GM06990 (cell line): ENCODE results near the gene STPG3.

Experiments used
- DNase-seq: peaks from one replicate; pipeline ENCODE4 v3.0.0-alpha.2; 2011; ENCODE audit not compliant: insufficient read length; ENCODE audit errors: extremely low read depth
- H3K27me3 ChIP-seq: replicated peaks from 2 replicates; pipeline ENCODE4 v1.6.0; 2011; ENCODE audit warnings: low read length; ENCODE audit not compliant: control insufficient read depth, insufficient read depth
- H3K36me3 ChIP-seq: 2 replicates; pipeline ENCODE4 v1.5.1; 2011; ENCODE audit warnings: low read length; ENCODE audit not compliant: control insufficient read depth, insufficient read depth
- H3K4me3 ChIP-seq: replicated peaks from 2 replicates; pipeline ENCODE4 v1.5.1; 2011; ENCODE audit warnings: low read depth, mild to moderate bottlenecking, control low read depth, low read length
- CTCF ChIP-seq: IDR thresholded peaks from 2 replicates; pipeline ENCODE4 v1.5.1; 2011; ENCODE audit warnings: low read length, control low read depth, mild to moderate bottlenecking, inconsistent platforms; ENCODE audit not compliant: insufficient read depth, poor library complexity, severe bottlenecking

STPG3 gene

DNA sequence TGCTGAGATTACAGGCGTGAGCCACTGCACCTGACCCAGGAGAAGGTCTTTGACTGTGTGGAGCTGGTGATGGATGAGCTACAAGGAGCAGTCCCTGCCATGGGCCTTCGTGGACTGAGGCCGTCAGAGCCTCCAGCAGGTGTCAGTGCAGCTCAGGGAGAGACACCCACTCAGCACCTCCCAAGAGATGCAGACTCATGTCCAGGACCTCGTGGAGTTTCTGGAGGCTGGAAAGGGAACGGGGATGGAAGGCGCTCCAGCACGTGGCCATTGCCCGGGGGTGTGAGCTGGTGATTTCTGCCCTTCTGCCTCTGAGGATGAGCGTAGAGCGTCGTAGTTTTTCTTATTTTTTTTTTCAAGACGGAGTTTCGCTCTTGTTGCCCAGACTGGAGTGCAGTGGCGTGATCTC lies 35.9 kb downstream of the STPG3 start:
- Histone ChIP-seq H3K27me3 (no peaks in the 10 kb centered on the region), H3K36me3 (no peaks in the 10 kb centered on the region; the same call in 1 of the 2 replicates), H3K4me3 (no peak overlapping the region)
- TF ChIP-seq CTCF, result peak; percentile 60
- peak; percentile 74 for DNase-seq

- no peak for DNase-seq
- H3K4me3 ChIP-seq, result no peak overlapping the region
- H3K27me3 ChIP-seq, result no peaks in the 10 kb centered on the region; the same call in 1 of the 2 replicates
- H3K36me3 ChIP-seq, result no peaks in the 10 kb centered on the region
- TF ChIP-seq CTCF, result no peak
Measured at GRCh38 chr9:137293094-137293481, 42.0 kb downstream of the STPG3 start.

DNA sequence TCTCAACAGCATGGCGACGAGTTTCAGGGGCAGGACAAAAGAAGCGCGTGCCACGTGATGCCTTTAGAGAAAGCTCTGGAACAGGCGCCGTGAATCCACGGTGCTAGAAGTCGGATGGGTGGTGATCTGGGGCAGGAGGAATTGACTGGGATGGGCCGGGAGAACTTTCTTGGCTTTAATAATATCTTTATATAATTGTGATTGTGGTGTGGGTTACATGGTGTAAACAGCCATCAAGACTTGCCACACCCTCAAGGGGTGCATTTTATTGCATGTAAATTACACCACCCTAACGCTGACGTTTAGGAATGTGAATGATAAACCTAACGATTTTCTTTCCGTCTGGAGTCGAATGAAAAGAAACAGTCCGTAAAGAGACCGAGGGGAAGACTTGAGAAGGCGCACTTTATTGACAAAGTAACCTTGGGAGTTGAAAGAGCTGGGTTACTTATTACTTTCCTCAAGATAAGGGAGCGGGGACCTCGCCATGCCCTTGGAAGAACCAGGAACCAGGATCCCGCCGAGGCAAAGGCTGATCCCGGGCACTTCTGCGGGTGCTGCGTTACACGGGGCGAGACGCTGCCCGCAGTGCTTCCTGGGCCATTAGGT lies 42.5 kb downstream of the STPG3 start:
- Histone ChIP-seq H3K4me3 (no peak overlapping the region), H3K27me3 (no peaks in the 10 kb centered on the region; the same call in 1 of the 2 replicates), H3K36me3 (no peaks in the 10 kb centered on the region)
- TF ChIP-seq CTCF, result no peak
- no peak for DNase-seq

DNA sequence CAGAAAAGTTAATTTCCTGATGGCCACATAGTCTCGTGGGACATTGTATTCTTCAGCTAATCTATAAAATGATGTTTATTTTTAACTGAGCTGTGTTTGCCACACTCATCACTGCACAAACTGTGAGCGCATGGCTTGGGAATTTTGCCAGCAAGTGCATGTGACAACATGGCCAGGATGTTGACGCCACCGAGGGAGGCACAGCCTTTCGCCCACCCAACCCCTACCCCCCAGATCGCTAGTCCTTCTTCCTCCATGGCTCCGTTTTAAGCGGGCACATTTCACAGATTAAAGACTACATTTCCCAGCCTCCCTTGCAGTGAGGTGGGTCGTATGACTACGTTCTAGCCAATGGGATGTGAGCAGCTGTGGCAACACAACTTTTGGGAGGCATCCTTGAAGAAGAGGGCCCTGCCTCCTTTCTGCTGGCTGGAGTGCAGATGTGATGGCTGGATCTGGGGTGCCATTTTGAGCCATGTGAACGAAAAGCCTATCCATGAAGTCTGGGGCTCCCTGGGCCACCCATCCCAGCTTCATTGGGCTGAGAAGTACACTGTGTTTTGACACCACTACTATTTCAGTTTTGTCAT lies 43.1 kb downstream of the STPG3 start:
- Histone ChIP-seq H3K27me3 (no peaks in the 10 kb centered on the region; the same call in 1 of the 2 replicates), H3K4me3 (no peak overlapping the region), H3K36me3 (no peaks in the 10 kb centered on the region)
- TF ChIP-seq CTCF, result no peak
- no peak for DNase-seq

DNA sequence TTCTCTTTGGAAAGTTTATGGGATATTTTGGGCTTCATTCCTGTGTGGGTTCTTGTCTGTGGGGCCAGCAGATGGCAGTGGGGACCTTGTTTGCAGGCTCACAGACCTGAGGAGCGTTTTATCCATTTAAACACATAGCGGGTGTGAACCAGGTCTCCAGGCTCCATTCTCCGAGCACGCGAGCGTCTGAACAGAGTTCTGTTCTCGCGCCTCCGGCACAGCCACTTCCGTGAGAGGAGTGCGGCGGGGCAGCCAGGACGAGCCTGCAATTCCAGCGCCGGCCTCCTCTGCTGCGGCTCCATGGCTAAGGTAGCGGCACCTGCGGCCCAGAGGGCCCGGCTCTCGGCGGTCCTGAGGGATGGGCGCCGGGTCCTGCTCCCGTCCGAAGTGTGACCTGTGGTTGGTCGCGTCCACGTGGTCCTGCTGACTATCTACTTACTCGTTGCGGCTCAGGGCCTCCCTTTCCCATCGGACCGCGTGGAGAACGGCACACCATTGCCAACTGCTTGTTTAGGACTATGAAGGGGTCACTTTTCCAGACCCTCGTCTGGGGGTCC lies 43.7 kb downstream of the STPG3 start:
- Histone ChIP-seq H3K36me3 (no peaks in the 10 kb centered on the region), H3K4me3 (peak overlapping the region; percentile 32; the same call in 1 of the 2 replicates), H3K27me3 (no peaks in the 10 kb centered on the region; the same call in 1 of the 2 replicates)
- no peak for DNase-seq
- peak; percentile 43 for TF ChIP-seq CTCF
